GM10266 (cell line): ENCODE measurements around the gene LHFPL6.

Experiments used
- DNase-seq: peaks from one replicate; pipeline ENCODE4 v3.0.0; 2012; ENCODE audit errors: extremely low spot score
- TF ChIP-seq, protein P1 (sequence below): IDR thresholded peaks from 2 replicates; pipeline ENCODE4 v1.5.1; 2012; ENCODE audit warnings: mild to moderate bottlenecking, low read depth; ENCODE audit not compliant: control insufficient read depth, insufficient read depth; ENCODE audit errors: missing control alignments

The LHFPL6 gene

DNA sequence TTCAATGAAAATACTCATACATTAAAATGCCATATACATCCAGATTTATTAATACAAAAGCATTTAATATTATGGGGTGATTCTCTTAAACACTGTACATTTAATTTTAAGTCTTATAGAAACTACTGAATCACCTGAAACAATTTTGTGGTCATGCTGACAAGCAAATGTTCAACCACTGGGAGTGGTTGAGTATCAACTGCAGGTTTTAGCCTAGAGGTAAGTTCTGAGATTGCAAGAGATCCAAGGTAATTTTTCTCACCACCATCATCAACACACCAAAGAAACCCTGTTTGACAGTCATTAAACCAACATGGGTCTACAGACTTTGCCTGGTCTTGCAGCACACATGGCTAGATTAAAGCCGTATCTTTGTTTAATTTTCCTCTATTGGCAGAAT is 196.3 kb downstream of the LHFPL6 start:
- no peak for DNase-seq
- TF ChIP-seq, protein P1, sequence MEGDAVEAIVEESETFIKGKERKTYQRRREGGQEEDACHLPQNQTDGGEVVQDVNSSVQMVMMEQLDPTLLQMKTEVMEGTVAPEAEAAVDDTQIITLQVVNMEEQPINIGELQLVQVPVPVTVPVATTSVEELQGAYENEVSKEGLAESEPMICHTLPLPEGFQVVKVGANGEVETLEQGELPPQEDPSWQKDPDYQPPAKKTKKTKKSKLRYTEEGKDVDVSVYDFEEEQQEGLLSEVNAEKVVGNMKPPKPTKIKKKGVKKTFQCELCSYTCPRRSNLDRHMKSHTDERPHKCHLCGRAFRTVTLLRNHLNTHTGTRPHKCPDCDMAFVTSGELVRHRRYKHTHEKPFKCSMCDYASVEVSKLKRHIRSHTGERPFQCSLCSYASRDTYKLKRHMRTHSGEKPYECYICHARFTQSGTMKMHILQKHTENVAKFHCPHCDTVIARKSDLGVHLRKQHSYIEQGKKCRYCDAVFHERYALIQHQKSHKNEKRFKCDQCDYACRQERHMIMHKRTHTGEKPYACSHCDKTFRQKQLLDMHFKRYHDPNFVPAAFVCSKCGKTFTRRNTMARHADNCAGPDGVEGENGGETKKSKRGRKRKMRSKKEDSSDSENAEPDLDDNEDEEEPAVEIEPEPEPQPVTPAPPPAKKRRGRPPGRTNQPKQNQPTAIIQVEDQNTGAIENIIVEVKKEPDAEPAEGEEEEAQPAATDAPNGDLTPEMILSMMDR: no peak

DNA sequence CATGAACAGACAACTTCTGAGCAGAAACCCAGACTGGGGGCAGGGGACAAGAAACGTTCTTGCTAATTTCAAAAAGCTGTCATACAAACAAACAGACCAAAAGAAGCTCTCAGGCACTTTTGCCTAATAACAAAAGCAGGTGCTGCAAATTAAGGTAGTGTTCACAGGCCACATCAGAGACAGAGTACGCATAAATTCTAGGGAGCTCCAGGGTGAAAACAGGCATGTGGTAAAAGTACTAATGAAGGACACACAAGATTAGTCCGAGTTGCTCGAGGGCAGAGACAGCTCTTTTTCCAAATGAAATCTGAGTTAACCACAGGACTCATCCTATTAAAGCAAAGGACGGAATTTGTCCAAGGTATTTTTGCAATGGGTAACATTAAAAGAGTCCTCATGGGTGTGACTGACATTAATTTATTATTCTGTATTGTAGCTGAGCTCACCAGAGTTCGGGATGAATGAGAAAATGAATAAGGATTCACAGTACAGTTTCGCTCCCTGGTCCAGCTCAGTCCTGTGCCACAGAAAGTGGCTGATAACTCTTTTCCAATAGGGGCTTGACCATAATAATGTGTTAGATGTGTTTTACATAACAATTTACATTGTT is 197.3 kb downstream of the LHFPL6 start:
- TF ChIP-seq, protein P1: no peak
- DNase-seq: no peak

DNA sequence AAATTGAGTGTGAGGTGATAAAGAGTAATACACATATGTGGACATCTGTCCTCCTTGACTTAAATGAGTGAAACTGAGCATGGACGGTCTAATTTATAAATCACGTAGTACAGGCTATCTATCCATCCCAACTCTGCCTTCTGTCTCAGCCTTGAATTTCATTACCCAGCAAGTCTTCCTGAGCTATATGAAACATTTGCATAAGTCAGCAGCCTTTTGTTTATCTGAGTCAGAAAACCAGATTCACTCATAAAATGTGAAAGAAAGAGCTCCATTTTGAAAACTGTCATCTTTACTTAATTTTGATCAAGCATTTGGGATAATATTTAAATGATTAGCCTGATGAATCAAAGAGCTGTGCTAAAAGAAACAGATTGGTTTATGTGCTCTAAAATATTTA is 197.9 kb downstream of the LHFPL6 start:
- TF ChIP-seq, protein P1: no peak
- DNase-seq: no peak

DNA sequence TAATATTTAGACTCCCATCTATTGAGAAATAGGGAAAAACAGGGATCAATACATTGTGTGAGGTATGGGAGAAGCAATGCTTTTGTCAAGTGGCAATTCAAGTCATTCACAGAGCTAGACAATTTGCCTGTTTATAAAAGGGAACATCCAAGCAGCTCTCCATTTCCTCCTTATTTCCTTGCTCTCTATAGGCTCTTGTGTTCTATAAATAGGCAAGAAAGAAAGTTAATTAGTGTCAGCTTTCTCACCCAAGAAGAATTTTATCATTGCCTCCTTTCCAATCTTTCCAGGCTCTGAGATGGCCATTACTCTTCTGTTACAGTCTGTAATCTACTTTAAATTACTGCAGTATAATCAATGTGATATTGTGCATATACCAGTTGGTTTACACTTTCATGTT is 199.9 kb downstream of the LHFPL6 start:
- TF ChIP-seq, protein P1: no peak
- DNase-seq: no peak

DNA sequence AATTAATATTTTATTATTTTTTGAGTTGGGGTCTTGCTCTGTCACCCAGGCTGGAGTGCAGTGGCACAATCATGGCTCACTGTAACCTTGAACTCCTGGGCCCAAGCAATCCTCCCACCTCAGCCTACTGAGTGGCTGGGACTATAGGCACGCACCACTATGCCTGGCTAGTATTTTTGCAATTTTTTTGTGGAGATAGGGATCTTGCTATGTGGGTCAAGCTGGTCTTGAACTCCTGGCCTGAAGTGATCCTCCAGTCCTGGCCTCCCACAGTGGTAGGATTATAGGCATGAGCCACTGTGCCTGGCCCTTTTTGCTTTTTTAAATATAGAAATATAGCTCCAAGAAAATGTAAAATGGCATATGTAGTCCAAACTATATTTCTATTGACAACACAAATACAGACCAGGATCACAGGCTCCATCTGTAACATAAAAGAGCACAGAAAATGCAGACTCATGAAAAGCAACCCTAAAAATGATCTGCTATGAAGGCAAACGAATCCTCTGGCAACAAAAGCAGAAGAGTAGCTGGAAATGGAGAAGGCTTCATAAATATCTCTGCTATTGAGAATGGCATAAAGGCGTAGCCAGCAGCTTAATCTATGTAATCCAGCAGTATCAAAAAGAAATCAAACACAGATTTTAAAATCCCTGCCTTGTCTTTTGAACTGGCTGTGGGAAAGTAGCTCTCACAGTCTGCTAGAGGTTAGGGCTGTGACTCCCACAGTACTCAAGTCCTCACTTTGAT is 200.6 kb downstream of the LHFPL6 start:
- TF ChIP-seq, protein P1: no peak
- no peak for DNase-seq

DNA sequence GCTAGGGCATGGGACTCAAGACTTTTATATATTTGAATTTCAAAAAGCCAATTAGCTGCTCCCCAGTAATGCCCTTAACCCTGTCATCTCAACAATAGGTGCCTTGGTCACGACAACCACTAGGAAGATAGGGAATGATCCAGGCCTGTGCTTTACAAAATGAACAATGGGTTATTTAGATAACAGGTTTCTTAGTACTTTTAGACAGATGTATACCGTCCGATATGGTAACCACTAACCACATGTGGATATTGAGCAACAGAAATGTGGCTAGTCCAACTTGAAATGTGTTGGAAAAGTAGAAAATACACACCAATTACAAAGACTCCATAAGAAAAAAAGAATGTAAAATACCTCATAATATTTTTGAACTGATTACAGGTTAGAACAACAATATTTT is 201.2 kb downstream of the LHFPL6 start:
- no peak for DNase-seq
- TF ChIP-seq, protein P1: no peak

DNA sequence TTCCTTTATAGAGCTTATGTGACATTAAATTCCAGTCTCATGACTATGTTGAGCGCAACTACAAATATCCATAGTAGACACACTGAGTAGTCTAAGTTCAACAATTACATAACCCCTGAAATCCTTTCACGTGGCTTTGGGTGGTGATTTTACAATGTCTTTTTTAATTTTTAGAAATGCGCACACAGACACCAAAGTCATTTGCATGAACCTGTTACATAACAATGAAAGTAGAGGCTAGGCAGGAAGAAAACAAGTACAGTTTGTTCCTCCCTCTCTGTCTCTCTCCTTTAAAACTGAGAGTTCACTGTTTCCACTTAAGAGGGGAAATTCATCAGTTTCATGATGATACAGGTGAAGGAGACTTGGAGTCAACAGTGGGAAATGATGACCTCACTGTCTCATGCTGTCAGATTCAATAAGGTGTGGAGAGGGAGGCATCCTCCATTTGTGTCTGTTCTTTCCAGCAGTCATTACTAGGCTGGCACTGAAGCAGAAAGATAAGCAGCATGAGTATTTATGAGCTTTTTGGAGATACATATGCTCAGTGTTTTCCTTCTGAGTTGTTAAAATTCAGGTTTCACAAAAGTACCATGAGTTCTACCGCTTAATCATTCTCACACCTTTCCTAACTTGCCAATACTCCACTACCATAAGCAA is 201.8 kb downstream of the LHFPL6 start:
- TF ChIP-seq, protein P1: no peak
- no peak for DNase-seq
